ENCODE measurements around the gene ZCCHC7.

ZCCHC7 gene

GRCh38 chr9:37407468-37407867 is 287.1 kb downstream of the ZCCHC7 start:
- no peak for DNase-seq (ENCODE audit: low read depth)
